HUES48 (cell line): ENCODE measurements around the gene MTERF4.
"Not testable (repeated sequence)": the region's sequence is repeated elsewhere in the genome, so short reads cannot be mapped to it uniquely, and the experiment has no call there.

Source experiments
- H3K27ac ChIP-seq: one replicate; pipeline ENCODE4 v1.7.0; 2013; ENCODE audit warnings: low read depth, low read length, inconsistent platforms
- H3K27me3 ChIP-seq: 2 replicates; pipeline ENCODE4 v1.6.1; 2013; ENCODE audit warnings: mild to moderate bottlenecking, low read length; ENCODE audit not compliant: control insufficient read depth, insufficient read depth
- H3K36me3 ChIP-seq: 2 replicates; pipeline ENCODE4 v1.6.1; 2013; ENCODE audit warnings: low read length; ENCODE audit not compliant: control insufficient read depth, insufficient read depth
- H3K4me1 ChIP-seq: 2 replicates; pipeline ENCODE4 v1.6.1; 2013; ENCODE audit warnings: mild to moderate bottlenecking, low read length; ENCODE audit not compliant: control insufficient read depth, insufficient read depth
- H3K4me3 ChIP-seq: 2 replicates; pipeline ENCODE4 v1.5.1; 2013; ENCODE audit warnings: mild to moderate bottlenecking, low read depth, low read length
- H3K9ac ChIP-seq: 2 replicates; pipeline ENCODE4 v1.6.1; 2013; ENCODE audit warnings: mild to moderate bottlenecking, low read depth, low read length, moderate library complexity
- H3K9me3 ChIP-seq: 2 replicates; pipeline ENCODE4 v1.6.1; 2013; ENCODE audit warnings: low read length; ENCODE audit not compliant: control insufficient read depth, insufficient read depth

The MTERF4 gene

GRCh38 chr2:241096979-241097378 lies 5.1 kb downstream of the MTERF4 start:
- Histone ChIP-seq H3K27me3 (no peaks in the 10 kb centered on the region), H3K27ac (no peak overlapping the region), H3K9ac (no peak overlapping the region), H3K9me3 (no peaks in the 10 kb centered on the region), H3K36me3 (peaks cover 69% of the 10 kb centered on the region), H3K4me3 (no peak overlapping the region), H3K4me1 (peaks cover 14% of the 10 kb centered on the region)

GRCh38 chr2:241095594-241096290 lies 6.3 kb downstream of the MTERF4 start:
- H3K36me3 ChIP-seq = peaks cover 73% of the 10 kb centered on the region
- no peaks in the 10 kb centered on the region for H3K27me3 ChIP-seq
- no peak overlapping the region for H3K9ac ChIP-seq
- no peak overlapping the region for H3K4me3 ChIP-seq
- no peaks in the 10 kb centered on the region for H3K9me3 ChIP-seq
- no peak overlapping the region for H3K27ac ChIP-seq
- H3K4me1 ChIP-seq = peaks cover 14% of the 10 kb centered on the region

- H3K9me3 ChIP-seq = no peaks in the 10 kb centered on the region
- no peaks in the 10 kb centered on the region for H3K27me3 ChIP-seq
- no peak overlapping the region for H3K4me3 ChIP-seq
- H3K9ac ChIP-seq = no peak overlapping the region
- peaks cover 14% of the 10 kb centered on the region for H3K4me1 ChIP-seq
- peaks cover 76% of the 10 kb centered on the region for H3K36me3 ChIP-seq
- no peak overlapping the region for H3K27ac ChIP-seq
Observed at GRCh38 chr2:241094924-241095420, 7.1 kb downstream of the MTERF4 start.

GRCh38 chr2:241094172-241094571 lies 7.9 kb downstream of the MTERF4 start:
- H3K27me3 ChIP-seq = no peaks in the 10 kb centered on the region
- H3K9ac ChIP-seq = no peak overlapping the region
- H3K27ac ChIP-seq = peak overlapping the region; percentile 53
- no peaks in the 10 kb centered on the region for H3K9me3 ChIP-seq
- peaks cover 14% of the 10 kb centered on the region for H3K4me1 ChIP-seq
- peaks cover 75% of the 10 kb centered on the region for H3K36me3 ChIP-seq
- H3K4me3 ChIP-seq = no peak overlapping the region

- not testable (repeated sequence) for H3K9me3 ChIP-seq, H3K27me3 ChIP-seq, H3K4me3 ChIP-seq, H3K9ac ChIP-seq
- H3K36me3 ChIP-seq = peaks cover 79% of the 10 kb centered on the region
- H3K27ac ChIP-seq = peak overlapping the region; percentile 57
- H3K4me1 ChIP-seq = peaks cover 14% of the 10 kb centered on the region
Observed at GRCh38 chr2:241093133-241093781, 8.8 kb downstream of the MTERF4 start.

GRCh38 chr2:241092677-241093076 lies 9.4 kb downstream of the MTERF4 start:
- H3K27me3 ChIP-seq = no peaks in the 10 kb centered on the region
- H3K9ac ChIP-seq = no peak overlapping the region
- H3K27ac ChIP-seq = peak overlapping the region; percentile 57
- H3K9me3 ChIP-seq = no peaks in the 10 kb centered on the region
- peaks cover 80% of the 10 kb centered on the region for H3K36me3 ChIP-seq
- H3K4me3 ChIP-seq = no peak overlapping the region
- H3K4me1 ChIP-seq = peaks cover 14% of the 10 kb centered on the region

- Histone ChIP-seq H3K36me3 (peaks cover 80% of the 10 kb centered on the region), H3K4me1 (peaks cover 14% of the 10 kb centered on the region)
Observed at GRCh38 chr2:241091734-241092445, 10.2 kb downstream of the MTERF4 start.

GRCh38 chr2:241091201-241091600 lies 10.9 kb downstream of the MTERF4 start:
- Histone ChIP-seq H3K4me3 (no peak overlapping the region), H3K27me3 (no peaks in the 10 kb centered on the region), H3K9ac (no peak overlapping the region), H3K27ac (no peak overlapping the region), H3K4me1 (peaks cover 14% of the 10 kb centered on the region), H3K9me3 (no peaks in the 10 kb centered on the region), H3K36me3 (peaks cover 80% of the 10 kb centered on the region)

More at GRCh38 chr2:241091734-241092445, 10.2 kb downstream of the MTERF4 start:
- Histone ChIP-seq H3K9ac (no peak overlapping the region), H3K4me3 (no peak overlapping the region), H3K9me3 (no peaks in the 10 kb centered on the region), H3K27ac (no peak overlapping the region), H3K27me3 (no peaks in the 10 kb centered on the region)

GRCh38 chr2:241088791-241089732 lies 13.0 kb downstream of the MTERF4 start:
- H3K27ac ChIP-seq = no peak overlapping the region
- H3K4me3 ChIP-seq = no peak overlapping the region
- H3K4me1 ChIP-seq = peaks cover 3% of the 10 kb centered on the region; the same call in 1 of the 2 replicates
- H3K36me3 ChIP-seq = peaks cover 65% of the 10 kb centered on the region
- H3K9ac ChIP-seq = no peak overlapping the region
- H3K9me3 ChIP-seq = no peaks in the 10 kb centered on the region
- no peaks in the 10 kb centered on the region for H3K27me3 ChIP-seq

GRCh38 chr2:241088376-241088775 lies 13.7 kb downstream of the MTERF4 start:
- Histone ChIP-seq H3K9ac (no peak overlapping the region), H3K36me3 (peaks cover 58% of the 10 kb centered on the region), H3K27ac (no peak overlapping the region)

More at GRCh38 chr2:241088376-241088775, 13.7 kb downstream of the MTERF4 start:
- no peaks in the 10 kb centered on the region for H3K9me3 ChIP-seq
- H3K4me1 ChIP-seq = no peaks in the 10 kb centered on the region
- no peaks in the 10 kb centered on the region for H3K27me3 ChIP-seq
- no peak overlapping the region for H3K4me3 ChIP-seq
